Heart left ventricle (tissue), 16 donors: ENCODE data around the gene CAV1. TPM values are rescaled to one million over a fixed set of nuclear protein-coding genes. Genes with fewer than 3 reads are reported as not detected.
"Not testable (repeated sequence)": the region's sequence is repeated elsewhere in the genome, so short reads cannot be mapped to it uniquely, and the experiment has no call there.

Experiments used
- ATAC-seq, 4 donors: fragments of 200-7000 bp; cut with Tn5 transposase; one replicate each; pipeline ENCODE4 v1.9.1; 2020 to 2022; ENCODE audit warnings: moderate library complexity in 4 of 4, mild to moderate bottlenecking in 3 of 4, moderate number of reproducible peaks in 1 of 4
- DNase-seq, 5 donors: peaks; one replicate each; pipeline ENCODE4 v3.0.0-alpha.2; 2020
- H3K27ac ChIP-seq, 12 donors: fragments of 200-600 bp; sonication (generic) in 4 of 12; one replicate each; pipeline versions ENCODE4 v1.5.0 to v1.8.0; 2016 to 2022; ENCODE audit warnings: mild to moderate bottlenecking in 2 of 12
- H3K27me3 ChIP-seq, 9 donors: fragments of 200-600 bp; sonication (generic) in 2 of 9; one replicate each; pipeline versions ENCODE4 v1.5.1 to v1.8.0; 2016 to 2022; ENCODE audit warnings: mild to moderate bottlenecking in 3 of 9
- H3K36me3 ChIP-seq, 9 donors: fragments of 200-600 bp; sonication (generic) in 2 of 9; one replicate each; pipeline versions ENCODE4 v1.5.0 to v1.8.0; 2018 to 2022; ENCODE audit warnings: mild to moderate bottlenecking in 2 of 9
- H3K4me1 ChIP-seq, 12 donors: fragments of 200-600 bp; sonication (generic) in 4 of 12; one replicate each; pipeline versions ENCODE4 v1.5.0 to v1.8.0; 2016 to 2022; ENCODE audit warnings: mild to moderate bottlenecking in 3 of 12
- H3K4me3 ChIP-seq, 12 donors: fragments of 200-600 bp; sonication (generic) in 4 of 12; one replicate each; pipeline versions ENCODE4 v1.5.0 to v1.8.0; 2017 to 2022; ENCODE audit warnings: mild to moderate bottlenecking in 9 of 12, moderate library complexity in 4 of 12
- H3K9me3 ChIP-seq, 12 donors: fragments of 200-600 bp; sonication (generic) in 4 of 12; one replicate each; pipeline versions ENCODE4 v1.5.0 to v1.8.0; 2016 to 2022; ENCODE audit warnings: mild to moderate bottlenecking in 1 of 12
- POLR2A ChIP-seq, 2 donors: fragments of 450-650 bp; IDR thresholded peaks; one replicate each; pipeline ENCODE4 v1.6.1; 2017; ENCODE audit warnings: antibody characterized with exemption in 2 of 2, mild to moderate bottlenecking in 2 of 2, moderate library complexity in 2 of 2
- WGBS, 4 donors: extraction: QIAGEN DNeasy Blood & Tissue Kit in 2 of 4; methylation state at CpG; one replicate each; pipeline versions ENCODE4 v1.1.5 to v1.1.7; 2013 to 2018; 5-methylcytosine and 5-hydroxymethylcytosine counted together
- intact Hi-C, 10 donors: fragments of 100-400 bp; cut with DNase I; formaldehyde crosslinking; loops; one replicate each; pipeline versions ENCODE4 v1.11.1 to v1.14.2; 2022
- polyA plus RNA-seq, 2 donors: library from polyadenylated mRNA; stranded (reverse); fragments of 200-250 nt; gene quantifications; one replicate each; pipeline ENCODE4 v1.2.3, GENCODE V29; 2013
- total RNA-seq, 9 donors: library from RNA; depleted of rRNA in 2 of 9; stranded (reverse); fragments of >200 nt in 2 of 9; fragmentation: NEBNext Ultra II Directional in 3 of 9; extraction: Animal tissue kit (Norgen Biotek cat#: 25700) in 3 of 9; gene quantifications; one replicate each; pipeline versions ENCODE4 v1.1.0 to v1.2.4, GENCODE V29; 2016 to 2023
- TF ChIP-seq, protein P1 (sequence below), 12 donors: fragments of 200-600 bp; sonication (generic) in 4 of 12; IDR thresholded peaks; one replicate each; pipeline versions ENCODE4 v1.5.0 to v1.8.0; 2018 to 2022; ENCODE audit warnings: antibody characterized with exemption in 12 of 12, mild to moderate bottlenecking in 5 of 12
- donor health status: ischemic (EF 13 %, LVEDD 7.1; RV severe dilation, severe dysfunction).
- donor health status: healthy with polysubstance abuse.
- donor health status: DM: no; HTN: yes; CAD: no.
- donor health status: DM: no; HTN: no; CAD: no.
- donor health status: ischemic (EF 25% LVEDD 6.9; RV normal size, moderate dysfunction).
- donor health status: ischemic (EF 25% LVEDD 5.7; RV mildly dilated, moderate dysfunction).
- donor health status: healthy.
- donor health status: DM: yes; HTN: yes; CAD: no.
- donor health status: ischemic (EF 35%, LVEDD 5.7; RV mildly dilated, moderate dysfunction).
- donor health status: nonischemic (EF 11% LVEDD 7.7; RV severe dilation, severe dysfunction).
- donor health status: DM: yes; HTN: yes; CAD: no.
- donor health status: PGD.
- donor health status: ischemic (EF 29% LVEDD 5.4; RV normal size, mild dysfunction).
- donor health status: nonischemic (EF 23%, LVEDD 6.1; RV moderate dilation, normal function).

The CAV1 gene
- total and polyA plus RNA-seq, 11 donors: 125 to 408 (median 281) TPM

DNA sequence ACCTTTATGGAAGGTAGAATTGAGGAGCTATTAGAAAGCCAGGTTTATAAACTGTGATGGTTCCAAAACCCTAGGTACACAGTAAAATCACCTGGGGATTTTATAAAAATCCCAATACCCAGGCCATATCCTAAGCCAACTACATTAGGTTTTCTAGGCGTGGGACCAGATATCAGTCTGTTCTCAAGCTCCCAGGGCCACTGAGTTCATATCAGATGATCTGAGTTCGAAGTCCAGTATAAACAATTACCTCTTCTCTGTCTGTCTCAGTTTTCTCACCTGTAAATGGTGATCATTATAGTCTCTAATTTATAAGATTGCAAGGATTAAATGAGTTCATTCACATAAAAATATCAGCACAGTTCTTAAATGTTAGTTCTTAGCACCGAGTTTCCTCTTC, 60.6 kb downstream of the CAV1 start:
- Histone ChIP-seq H3K27me3 (no peaks in the 10 kb centered on the region), H3K4me3 (no peak overlapping the region), H3K9me3 (no peaks in the 10 kb centered on the region), H3K27ac (no peak overlapping the region), H3K36me3 (no peaks in the 10 kb centered on the region), H3K4me1 (peaks cover 0 to 49% (median 32%) of the 10 kb centered on the region in 12 donors)
- WGBS, 4 donors: 84 to 92% (median 90%) methylated on average over 3 of the region's 3 CpGs
- TF ChIP-seq, protein P1, sequence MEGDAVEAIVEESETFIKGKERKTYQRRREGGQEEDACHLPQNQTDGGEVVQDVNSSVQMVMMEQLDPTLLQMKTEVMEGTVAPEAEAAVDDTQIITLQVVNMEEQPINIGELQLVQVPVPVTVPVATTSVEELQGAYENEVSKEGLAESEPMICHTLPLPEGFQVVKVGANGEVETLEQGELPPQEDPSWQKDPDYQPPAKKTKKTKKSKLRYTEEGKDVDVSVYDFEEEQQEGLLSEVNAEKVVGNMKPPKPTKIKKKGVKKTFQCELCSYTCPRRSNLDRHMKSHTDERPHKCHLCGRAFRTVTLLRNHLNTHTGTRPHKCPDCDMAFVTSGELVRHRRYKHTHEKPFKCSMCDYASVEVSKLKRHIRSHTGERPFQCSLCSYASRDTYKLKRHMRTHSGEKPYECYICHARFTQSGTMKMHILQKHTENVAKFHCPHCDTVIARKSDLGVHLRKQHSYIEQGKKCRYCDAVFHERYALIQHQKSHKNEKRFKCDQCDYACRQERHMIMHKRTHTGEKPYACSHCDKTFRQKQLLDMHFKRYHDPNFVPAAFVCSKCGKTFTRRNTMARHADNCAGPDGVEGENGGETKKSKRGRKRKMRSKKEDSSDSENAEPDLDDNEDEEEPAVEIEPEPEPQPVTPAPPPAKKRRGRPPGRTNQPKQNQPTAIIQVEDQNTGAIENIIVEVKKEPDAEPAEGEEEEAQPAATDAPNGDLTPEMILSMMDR (IDR thresholded peaks at IDR 0.05): no peak
- TF ChIP-seq POLR2A (IDR thresholded peaks at IDR 0.05): no peak
- ATAC-seq (no peak), DNase-seq (no peak)
- intact Hi-C loops: loop anchor here (5.0 to 10.0 kb wide), 8 partner anchors 58 to 411 kb away; partner anchors contain the start of gene CAV1 (in 4 of the 10)

DNA sequence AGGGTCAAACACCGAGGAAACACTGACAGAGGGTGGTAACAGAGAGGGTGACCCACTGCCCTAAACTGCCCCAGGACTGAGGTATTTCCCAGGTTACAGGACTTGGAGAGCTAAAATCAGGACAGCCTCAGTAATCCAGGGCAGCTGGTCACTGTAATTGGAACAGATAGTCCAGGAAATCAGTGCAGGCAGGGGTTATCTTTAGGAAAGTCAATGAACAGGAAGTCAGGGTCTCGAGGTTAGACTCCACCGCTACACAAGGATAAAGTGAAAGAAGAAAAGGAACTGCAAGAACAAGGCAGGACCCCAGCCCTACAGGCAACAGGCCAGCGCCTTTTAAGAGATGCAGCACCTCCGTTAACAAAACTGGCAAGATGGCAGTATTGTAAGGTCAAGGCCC, 61.1 kb downstream of the CAV1 start:
- H3K27ac ChIP-seq: no peak overlapping the region
- WGBS, 4 donors: 76 to 88% (median 82%) methylated on average over 5 of the region's 5 CpGs
- H3K27me3 ChIP-seq: no peaks in the 10 kb centered on the region
- ATAC-seq (no peak), DNase-seq (no peak)
- H3K4me3 ChIP-seq: no peak overlapping the region
- no peaks in the 10 kb centered on the region for H3K9me3 ChIP-seq
- TF ChIP-seq, protein P1 (IDR thresholded peaks at IDR 0.05): no peak
- TF ChIP-seq POLR2A (IDR thresholded peaks at IDR 0.05): no peak
- no peaks in the 10 kb centered on the region for H3K36me3 ChIP-seq
- intact Hi-C loops: loop anchor here (5.0 to 10.0 kb wide), 8 partner anchors 59 to 411 kb away; partner anchors contain the start of gene CAV1 (in 4 of the 10)
- peaks cover 0 to 49% (median 32%) of the 10 kb centered on the region in 12 donors for H3K4me1 ChIP-seq

DNA sequence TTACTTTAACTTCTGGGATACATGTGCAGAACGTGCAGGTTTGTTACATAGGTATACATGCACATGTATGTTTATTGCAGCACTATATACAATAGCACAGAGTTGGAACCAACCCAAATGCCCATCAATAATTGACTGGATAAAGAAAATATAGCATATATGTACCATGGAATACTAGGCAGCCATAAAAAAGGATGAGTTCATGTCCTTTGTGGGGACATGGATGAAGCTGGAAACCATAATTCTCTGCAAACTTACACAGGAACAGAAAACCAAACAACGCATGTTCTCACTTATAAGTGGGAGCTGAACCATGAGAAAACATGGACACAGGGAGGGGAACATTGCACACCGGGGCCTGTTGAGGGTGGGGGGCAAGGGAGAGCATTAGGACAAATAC, 62.4 kb downstream of the CAV1 start:
- intact Hi-C loops: loop anchor here (5.0 to 10.0 kb wide), 8 partner anchors 60 to 412 kb away; partner anchors contain the start of gene CAV1 (in 4 of the 10)
- DNase-seq: not testable (repeated sequence)

DNA sequence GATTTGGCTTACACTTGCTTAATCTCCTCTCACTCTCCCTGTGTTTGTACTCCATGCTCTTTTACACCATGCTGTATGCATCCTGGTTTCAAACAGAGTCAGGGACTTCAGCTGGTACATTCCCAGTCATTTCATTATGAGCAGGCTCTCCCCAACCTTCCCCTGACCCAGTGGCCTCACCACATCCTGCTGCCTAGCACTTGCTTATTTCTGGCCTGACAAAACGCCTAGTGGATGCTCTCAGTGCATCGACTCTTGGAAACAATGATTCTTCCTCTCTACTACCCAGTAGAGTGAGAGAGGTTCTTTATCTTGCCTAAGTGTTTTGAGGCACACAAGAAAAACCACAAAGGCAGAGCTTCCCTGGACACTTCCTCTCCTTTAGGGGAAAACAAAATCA, 63.4 kb downstream of the CAV1 start:
- no peaks in the 10 kb centered on the region for H3K9me3 ChIP-seq

More for the DNA sequence above, 62.4 kb downstream of the CAV1 start:
- H3K9me3 ChIP-seq, H3K36me3 ChIP-seq, H3K27me3 ChIP-seq, ATAC-seq, H3K27ac ChIP-seq, H3K4me3 ChIP-seq: not testable (repeated sequence)
- peaks cover 0 to 52% (median 35%) of the 10 kb centered on the region in 12 donors for H3K4me1 ChIP-seq
- 94 to 100% (median 98%) methylated on average over 3 of the region's 3 CpGs for WGBS, 4 donors

More for the DNA sequence above, 63.4 kb downstream of the CAV1 start:
- 25 to 35% (median 29%) methylated on average over 2 of the region's 2 CpGs for WGBS, 4 donors
- Histone ChIP-seq H3K4me3 (no peak overlapping the region), H3K27ac (peak overlapping the region in 11 of 12 donors; percentile 10 to 57 (median 35)), H3K27me3 (peaks cover 0 to 5% (median 0%) of the 10 kb centered on the region in 9 donors), H3K36me3 (no peaks in the 10 kb centered on the region), H3K4me1 (peaks cover 0 to 50% (median 36%) of the 10 kb centered on the region in 12 donors)
- peak in 3 of 4 donors; percentile 48 to 70 (median 48) for ATAC-seq
- intact Hi-C loops: loop anchor here (1.0 to 10.0 kb wide), 12 partner anchors 59 to 413 kb away; partner anchors contain the start of gene CAV1 (in 4 of the 10)
- DNase-seq: peak in 1 of 5 donors; percentile 32
- TF ChIP-seq, protein P1 (IDR thresholded peaks at IDR 0.05): no peak
- no peak for TF ChIP-seq POLR2A (IDR thresholded peaks at IDR 0.05)
